Tongue (tissue), 2 donors: ENCODE data around the gene PIGU. TPM values are rescaled to one million over a fixed set of nuclear protein-coding genes. Genes with fewer than 3 reads are reported as not detected.
"Not testable (repeated sequence)": the region's sequence is repeated elsewhere in the genome, so short reads cannot be mapped to it uniquely, and the experiment has no call there.

ENCODE experiments used
- DNase-seq: peaks from one replicate; pipeline ENCODE4 v3.0.0-alpha.2; 2015
- total RNA-seq: library from RNA; depleted of rRNA; stranded (reverse); fragments of >200 nt; gene quantifications from one replicate; pipeline ENCODE4 v1.2.3, GENCODE V29; 2014

Gene PIGU
- total RNA-seq, 1 donor from 2014 or later = 8.8 TPM

- no peak for DNase-seq
Measured at GRCh38 chr20:34621383-34622367, 55.2 kb downstream of the PIGU start.

GRCh38 chr20:34621036-34621343, 55.9 kb downstream of the PIGU start:
- no peak for DNase-seq

DNA sequence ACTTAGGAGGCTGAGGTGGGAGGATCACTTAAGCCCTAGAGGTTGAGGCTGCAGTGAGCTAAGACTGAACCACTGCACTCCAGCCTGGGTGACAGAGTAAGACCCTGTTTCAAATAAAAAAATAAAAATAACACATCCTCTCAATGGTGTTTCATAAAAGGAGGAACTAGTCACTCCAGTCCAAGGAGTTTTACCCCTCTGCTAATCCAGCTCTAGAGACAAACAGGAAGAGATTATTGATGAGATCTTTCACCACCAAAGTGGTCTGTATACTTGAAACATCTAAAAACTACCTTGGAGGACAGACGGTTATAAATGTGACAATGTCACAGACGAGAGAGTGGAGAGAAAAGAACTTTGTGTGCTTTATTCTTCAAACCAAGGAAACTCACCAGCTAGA, 58.2 kb downstream of the PIGU start:
- DNase-seq = no peak

DNA sequence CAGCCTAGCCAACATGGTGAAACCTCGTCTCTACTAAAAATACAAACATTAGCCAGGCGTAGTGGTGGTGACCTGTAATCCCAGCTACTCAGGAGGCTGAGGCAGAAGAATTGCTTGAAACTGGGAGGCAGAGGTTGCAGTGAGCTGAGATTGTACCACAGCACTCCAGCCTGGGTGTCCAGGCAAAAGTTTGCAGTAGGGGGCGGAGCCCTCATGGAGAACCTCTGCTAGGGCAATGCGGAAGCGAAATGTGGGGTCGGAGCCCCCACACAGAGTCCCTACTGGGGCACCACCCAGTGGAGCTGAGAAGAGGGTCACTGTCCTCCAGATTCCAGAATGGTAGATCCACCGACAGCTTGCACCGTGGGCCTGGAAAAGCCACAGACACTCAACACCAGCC, 60.0 kb downstream of the PIGU start:
- not testable (repeated sequence) for DNase-seq

DNA sequence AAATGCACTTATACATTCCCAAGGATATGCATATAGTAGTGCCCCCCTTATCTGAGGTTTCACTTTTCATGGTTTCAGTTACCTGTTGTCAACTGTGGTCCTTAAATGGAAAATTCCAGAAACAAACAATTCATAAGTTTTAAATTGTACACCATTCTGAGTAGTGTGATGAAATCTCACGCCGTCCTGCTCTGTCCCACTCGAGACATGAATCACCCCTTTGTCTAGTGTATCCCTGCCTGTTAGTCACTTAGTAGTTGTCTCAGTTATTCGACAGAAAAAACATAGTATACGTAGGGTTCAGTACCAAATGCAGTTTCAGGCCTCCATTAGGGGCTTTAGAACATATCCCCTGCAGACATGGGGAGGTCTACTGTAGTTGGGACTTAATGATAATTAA, 61.4 kb downstream of the PIGU start:
- no peak for DNase-seq

DNA sequence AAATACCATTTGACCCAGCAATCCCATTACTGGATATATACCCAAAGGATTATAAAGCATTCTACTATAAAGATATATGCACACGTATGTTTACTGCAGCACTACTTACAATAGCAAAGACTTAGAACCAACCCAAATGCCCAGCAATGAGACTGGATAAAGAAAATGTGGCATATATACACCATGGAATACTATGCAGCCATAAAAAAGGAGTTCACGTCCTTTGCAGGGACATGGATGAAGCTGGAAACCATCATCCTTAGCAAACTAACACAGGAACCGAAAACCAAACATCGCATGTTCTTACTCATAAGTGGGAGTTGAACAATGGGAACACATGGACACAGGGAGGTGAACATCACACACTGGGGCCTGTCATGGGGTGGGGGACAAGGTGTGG, 64.9 kb downstream of the PIGU start:
- DNase-seq = not testable (repeated sequence)

DNA sequence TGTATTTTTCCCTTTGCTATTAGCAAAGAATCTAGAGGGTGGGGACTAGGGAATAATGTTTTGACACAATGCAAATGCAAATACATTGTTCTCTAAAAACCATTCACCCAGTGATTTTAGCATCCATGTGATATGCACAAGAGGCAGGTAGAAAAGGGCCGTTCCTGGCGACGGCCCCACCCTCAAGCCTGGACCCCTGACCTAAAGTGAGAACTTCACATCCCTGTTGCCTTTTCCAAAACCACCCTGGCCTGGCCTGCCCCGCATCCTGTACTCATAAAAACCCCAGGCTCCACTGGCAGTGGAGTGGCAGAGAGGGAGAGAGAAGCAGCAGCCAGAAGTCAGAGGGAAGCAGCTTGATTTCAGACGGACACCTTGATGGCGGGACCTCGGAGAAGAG, 69.8 kb downstream of the PIGU start:
- no peak for DNase-seq

DNA sequence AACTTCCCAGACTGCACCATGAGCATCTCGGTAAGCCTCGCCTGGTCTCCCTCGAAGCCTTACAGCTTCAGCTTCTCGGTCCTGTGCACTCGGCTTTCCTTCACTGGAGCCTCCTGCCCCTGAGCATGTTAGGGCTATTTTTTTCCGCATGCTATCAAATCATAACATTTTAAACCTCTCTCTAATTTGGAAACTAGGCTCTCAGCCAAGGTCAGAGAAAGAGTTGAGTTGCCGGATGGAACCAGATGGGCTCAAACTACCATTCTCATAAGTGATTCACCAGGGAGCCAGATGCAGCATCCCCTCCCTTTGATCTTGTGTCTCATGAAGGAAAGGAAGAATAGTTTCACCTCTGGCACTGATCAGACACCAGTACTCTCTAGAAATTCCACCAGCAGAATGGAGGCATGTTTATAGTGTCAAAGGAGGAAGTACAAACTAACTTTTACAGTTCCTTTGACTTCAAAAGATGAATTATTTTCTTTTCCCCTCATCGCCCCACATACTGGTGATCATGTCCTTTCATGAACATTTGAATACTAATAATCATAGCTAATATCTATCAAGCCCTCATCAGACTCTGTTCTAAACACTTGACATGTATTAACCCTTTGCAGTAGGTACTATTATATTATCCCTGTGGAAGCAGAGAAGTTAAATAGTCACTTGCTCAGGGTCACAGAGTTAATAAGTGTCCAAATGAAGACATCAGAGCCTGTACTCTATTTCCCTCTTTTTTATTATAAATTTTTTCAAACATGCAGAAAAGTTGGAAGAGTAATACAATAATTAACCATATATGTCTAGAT, 71.7 kb downstream of the PIGU start:
- DNase-seq = peak; percentile 24

GRCh38 chr20:34600892-34601653, 75.8 kb downstream of the PIGU start:
- no peak for DNase-seq

- no peak for DNase-seq
Measured at GRCh38 chr20:34595377-34596184, 81.3 kb downstream of the PIGU start.

DNA sequence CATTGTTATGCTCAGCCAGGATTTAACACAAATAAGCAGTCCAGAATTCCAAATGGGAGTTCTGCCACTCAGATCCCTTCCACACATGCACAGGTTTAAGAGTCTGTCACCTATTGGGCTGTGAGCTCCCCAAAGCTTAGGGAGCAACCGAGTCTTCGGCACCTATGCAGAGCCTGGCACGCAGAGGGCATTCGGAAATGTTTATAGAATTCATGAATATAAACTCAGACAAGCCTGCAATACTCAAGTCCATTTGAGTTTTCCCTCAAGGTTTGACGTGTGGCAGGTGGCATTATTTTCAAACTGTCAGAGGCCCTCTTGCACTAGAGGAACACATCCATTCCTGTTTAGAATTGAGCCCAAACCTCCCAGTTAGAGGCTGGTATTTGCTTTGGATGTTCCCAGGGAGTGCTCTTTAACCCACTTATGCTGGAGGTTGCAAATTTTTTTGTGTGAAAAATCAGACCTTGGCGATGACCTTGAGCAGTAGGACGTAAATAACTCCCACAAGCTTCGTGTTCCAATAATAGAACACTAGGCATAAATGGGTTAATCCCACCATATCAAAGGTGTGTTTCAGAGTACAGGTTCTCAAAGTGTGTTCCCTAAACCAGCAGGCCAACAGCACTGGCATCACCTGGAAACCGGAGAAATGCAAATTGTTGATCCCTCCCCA, 90.3 kb downstream of the PIGU start:
- no peak for DNase-seq

DNA sequence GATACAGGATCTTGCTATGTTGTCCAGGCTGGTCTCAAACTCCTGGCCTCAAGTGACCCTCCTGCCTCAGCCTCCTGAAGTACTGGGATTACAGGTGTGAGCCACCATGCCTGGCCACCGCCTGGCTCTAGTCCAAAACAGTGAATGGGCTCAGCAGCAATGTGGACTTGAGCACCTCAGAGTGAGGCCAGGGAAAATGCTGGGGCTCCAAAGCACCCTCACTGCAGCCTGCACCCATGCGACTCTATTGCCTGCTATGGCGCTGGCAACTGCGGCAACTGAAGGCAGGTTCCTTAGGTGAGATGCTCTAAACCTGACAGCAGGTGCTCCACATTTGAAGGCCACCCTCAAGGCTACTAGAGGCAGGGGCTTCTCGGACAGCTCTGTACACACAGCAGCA, 91.9 kb downstream of the PIGU start:
- DNase-seq = no peak

- no peak for DNase-seq
Measured at GRCh38 chr20:34583544-34583943, 93.3 kb downstream of the PIGU start.

- DNase-seq = no peak
Measured at GRCh38 chr20:34582911-34583310, 94.0 kb downstream of the PIGU start.

- no peak for DNase-seq
Measured at GRCh38 chr20:34582221-34582620, 94.7 kb downstream of the PIGU start.

DNA sequence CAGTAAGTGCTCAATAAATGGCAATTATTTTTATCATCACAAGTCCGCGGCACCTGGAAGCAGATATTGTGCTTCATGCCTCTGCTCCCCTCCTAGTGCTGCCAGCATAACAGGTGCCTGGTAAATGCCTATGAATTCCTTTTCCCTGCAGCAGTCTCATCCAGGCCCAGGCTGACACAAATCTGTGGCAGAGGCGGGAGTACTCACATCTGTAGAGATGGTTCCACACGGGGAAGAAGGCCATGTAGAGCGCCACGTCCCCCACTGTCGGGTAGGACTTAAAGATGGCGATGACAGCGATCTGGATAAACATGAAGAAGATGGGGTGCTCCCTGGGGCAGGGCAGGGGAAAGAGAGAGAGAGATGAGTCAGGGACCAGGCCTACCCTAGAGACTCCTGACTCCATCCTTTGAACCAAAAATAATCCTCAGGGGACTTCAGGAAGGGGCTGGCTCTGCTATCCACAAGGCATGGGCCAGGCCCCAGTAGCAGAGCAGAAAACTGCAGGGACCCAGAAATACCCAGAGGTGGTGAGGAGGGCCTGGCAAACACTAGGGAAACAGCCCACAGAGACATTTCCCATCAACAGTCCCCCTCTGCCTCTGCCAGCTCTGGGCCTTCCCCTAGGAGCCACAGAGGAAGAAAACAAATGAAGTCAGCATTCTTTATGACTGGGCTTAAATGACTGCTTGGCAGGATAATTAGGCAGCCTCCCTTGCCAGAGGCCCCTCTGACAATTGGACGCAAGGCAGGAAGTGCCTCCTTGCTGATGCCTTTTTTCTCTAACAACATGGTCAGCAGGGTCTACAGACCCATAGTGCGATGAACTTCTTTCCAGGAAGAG, 95.3 kb downstream of the PIGU start:
- no peak for DNase-seq

- no peak for DNase-seq
Measured at GRCh38 chr20:34579979-34580940, 96.6 kb downstream of the PIGU start.

GRCh38 chr20:34579191-34579978, 97.5 kb downstream of the PIGU start:
- peak; percentile 41 for DNase-seq
